Measurements from ENCODE around the gene CA11.

The CA11 gene

GRCh38 chr19:48611872-48612271 is 34.1 kb downstream of the CA11 start:
- DNase-seq, result no peak

- DNase-seq, result no peak
Measured at GRCh38 chr19:48609571-48610108, 36.3 kb downstream of the CA11 start.

GRCh38 chr19:48608798-48609263 is 37.2 kb downstream of the CA11 start:
- DNase-seq, result peak; percentile 55

GRCh38 chr19:48607359-48607755 is 38.6 kb downstream of the CA11 start:
- no peak for DNase-seq

- no peak for DNase-seq
Measured at GRCh38 chr19:48606463-48607358, 39.3 kb downstream of the CA11 start, which contains the start of gene SPACA4. SPACA4 (plus strand) TSS chr19:48606742; CDS start chr19:48606979, 237 bp downstream.

GRCh38 chr19:48603850-48604249 is 42.1 kb downstream of the CA11 start:
- no peak for DNase-seq

- no peak for DNase-seq
Measured at GRCh38 chr19:48603449-48603848, 42.5 kb downstream of the CA11 start.

GRCh38 chr19:48603001-48603400 is 43.0 kb downstream of the CA11 start:
- DNase-seq, result no peak

- DNase-seq, result no peak
Measured at GRCh38 chr19:48600679-48601417, 45.1 kb downstream of the CA11 start.

- DNase-seq, result no peak
Measured at GRCh38 chr19:48598996-48599700, 46.8 kb downstream of the CA11 start.

GRCh38 chr19:48596679-48597465 is 49.1 kb downstream of the CA11 start:
- peak; percentile 54 for DNase-seq

GRCh38 chr19:48596237-48596636 is 49.8 kb downstream of the CA11 start:
- no peak for DNase-seq

- no peak for DNase-seq
Measured at GRCh38 chr19:48595833-48596232, 50.2 kb downstream of the CA11 start.

GRCh38 chr19:48595171-48595570 is 50.8 kb downstream of the CA11 start:
- no peak for DNase-seq

- no peak for DNase-seq
Measured at GRCh38 chr19:48591021-48591420, 55.0 kb downstream of the CA11 start.

GRCh38 chr19:48588670-48589401 is 57.2 kb downstream of the CA11 start:
- DNase-seq, result peak; percentile 82

Data from stimulated activated naive CD4-positive, alpha-beta T cell treated with Interleukin-2 at 50 U/mL for 16 hours (primary cell).